GM23338 (cell line): Measurements from ENCODE around the gene OBSCN. TPM values are rescaled to one million over a fixed set of nuclear protein-coding genes. Genes with fewer than 3 reads are reported as not detected.

Source experiments
- ATAC-seq: fragments of 200-7000 bp; cut with Tn5 transposase; 3 replicates; pipeline ENCODE4 v1.9.1; 2020
- DNase-seq: peaks from one replicate; pipeline ENCODE4 v3.0.0-alpha.2; 2015; ENCODE audit warnings: low spot score
- H2AFZ ChIP-seq: fragments of 200-600 bp; sonication (generic); 2 replicates; pipeline ENCODE4 v1.8.0; 2016; ENCODE audit warnings: antibody characterized with exemption, mild to moderate bottlenecking, moderate library complexity
- H3F3A ChIP-seq: fragments of 200-600 bp; sonication (generic); replicated peaks from 2 replicates; pipeline ENCODE4 v1.8.0; 2017; ENCODE audit warnings: antibody characterized with exemption, mixed run types, low read depth
- H3K27ac ChIP-seq: fragments of 200-600 bp; sonication (generic); 2 replicates; pipeline ENCODE4 v1.6.1; 2016; ENCODE audit warnings: low read depth
- H3K27me3 ChIP-seq: fragments of 200-600 bp; sonication (generic); 2 replicates; pipeline ENCODE4 v1.8.0; 2016; ENCODE audit warnings: mild to moderate bottlenecking, mixed run types, moderate library complexity; ENCODE audit not compliant: insufficient read depth
- H3K36me3 ChIP-seq: fragments of 200-600 bp; sonication (generic); 2 replicates; pipeline ENCODE4 v1.8.0; 2016; ENCODE audit warnings: mild to moderate bottlenecking; ENCODE audit not compliant: insufficient read depth
- H3K4me1 ChIP-seq: fragments of 200-600 bp; sonication (generic); 2 replicates; pipeline ENCODE4 v1.8.0; 2016; ENCODE audit warnings: mild to moderate bottlenecking, moderate library complexity; ENCODE audit not compliant: insufficient read depth
- H3K4me2 ChIP-seq: fragments of 200-600 bp; sonication (generic); 2 replicates; pipeline ENCODE4 v1.7.1; 2017; ENCODE audit warnings: mixed run types
- H3K4me3 ChIP-seq: fragments of 200-600 bp; sonication (generic); 2 replicates; pipeline ENCODE4 v1.6.1; 2016; ENCODE audit warnings: mixed run types
- H3K79me2 ChIP-seq: fragments of 200-600 bp; sonication (generic); replicated peaks from 2 replicates; pipeline ENCODE4 v1.8.0; 2017; ENCODE audit warnings: mild to moderate bottlenecking; ENCODE audit not compliant: insufficient read depth
- H3K9me2 ChIP-seq: fragments of 200-600 bp; sonication (generic); 2 replicates; pipeline ENCODE4 v1.8.0; 2017; ENCODE audit not compliant: insufficient read depth
- H4K20me1 ChIP-seq: fragments of 200-600 bp; sonication (generic); replicated peaks from 2 replicates; pipeline ENCODE4 v1.8.0; 2017; ENCODE audit warnings: mild to moderate bottlenecking; ENCODE audit not compliant: insufficient read depth
- H3K27ac Mint-ChIP-seq: 2 replicates; pipeline ENCODE4 v1.8.0; 2020; ENCODE audit warnings: inconsistent platforms, mild to moderate bottlenecking, moderate library complexity, mixed read lengths
- H3K27me3 Mint-ChIP-seq: 3 replicates; pipeline ENCODE4 v1.8.0; 2022; ENCODE audit warnings: low read depth, mild to moderate bottlenecking, moderate library complexity, mixed read lengths, inconsistent platforms; ENCODE audit not compliant: insufficient read depth, poor library complexity
- H3K36me3 Mint-ChIP-seq: 3 replicates; pipeline ENCODE4 v1.8.0; 2021; ENCODE audit warnings: low read depth, mild to moderate bottlenecking, inconsistent platforms, moderate library complexity, mixed read lengths
- H3K4me1 Mint-ChIP-seq: 3 replicates; pipeline ENCODE4 v1.8.0; 2020; ENCODE audit warnings: mild to moderate bottlenecking, inconsistent platforms, mixed read lengths
- H3K4me3 Mint-ChIP-seq: 3 replicates; pipeline ENCODE4 v1.8.0; 2021; ENCODE audit warnings: moderate library complexity, mild to moderate bottlenecking, inconsistent platforms, mixed read lengths
- H3K9me3 Mint-ChIP-seq: 3 replicates; pipeline ENCODE4 v1.8.0; 2020; ENCODE audit warnings: moderate library complexity, mild to moderate bottlenecking, inconsistent platforms, mixed read lengths
- CREB1 ChIP-seq: fragments of 250-450 bp; sonication (Bioruptor Pico); IDR thresholded peaks from 2 replicates; pipeline ENCODE4 v1.5.0; 2020; ENCODE audit warnings: low read depth, mild to moderate bottlenecking, moderate library complexity
- ETS1 ChIP-seq: IDR thresholded peaks from 2 replicates; pipeline ENCODE4 v1.6.1; 2016; ENCODE audit warnings: antibody characterized with exemption
- EZH2 ChIP-seq: fragments of 200-600 bp; sonication (generic); IDR thresholded peaks from one replicate; pipeline ENCODE4 v1.8.0; 2017; ENCODE audit warnings: antibody characterized with exemption, mild to moderate bottlenecking, low read depth; ENCODE audit not compliant: unreplicated experiment
- EZH2phosphoT487 ChIP-seq: fragments of 200-600 bp; sonication (generic); IDR thresholded peaks from one replicate; pipeline ENCODE4 v1.8.1; 2018; ENCODE audit warnings: antibody characterized with exemption; ENCODE audit not compliant: unreplicated experiment
- NANOG ChIP-seq: IDR thresholded peaks from 2 replicates; pipeline ENCODE4 v1.6.1; 2016; ENCODE audit warnings: antibody characterized with exemption, borderline replicate concordance
- POLR2AphosphoS5 ChIP-seq: IDR thresholded peaks from 2 replicates; pipeline ENCODE4 v1.6.1; 2016; ENCODE audit warnings: antibody characterized with exemption, low read depth
- STAT1 ChIP-seq: IDR thresholded peaks from one replicate; pipeline ENCODE4 v1.6.1; 2016; ENCODE audit warnings: antibody characterized with exemption; ENCODE audit not compliant: unreplicated experiment
- ZNF114 ChIP-seq: fragments of 250-450 bp; sonication (Bioruptor Pico); IDR thresholded peaks from 2 replicates; pipeline ENCODE4 v1.5.0; 2020; ENCODE audit warnings: mild to moderate bottlenecking, moderate library complexity
- ZNF331 ChIP-seq: fragments of 250-450 bp; sonication (Bioruptor Pico); IDR thresholded peaks from 2 replicates; pipeline ENCODE4 v1.5.0; 2020; ENCODE audit warnings: low read depth, mild to moderate bottlenecking, moderate library complexity
- ZNF462 ChIP-seq: fragments of 250-450 bp; sonication (Bioruptor Pico); IDR thresholded peaks from 2 replicates; pipeline ENCODE4 v1.5.0; 2020; ENCODE audit warnings: mild to moderate bottlenecking, moderate library complexity
- polyA plus RNA-seq: library from polyadenylated mRNA; unstranded; fragments of >200 nt; fragmentation: Nextera tagmentation; extraction: Ambion mirVana; gene quantifications from 2 replicates; pipeline ENCODE4 v1.2.1, GENCODE V29; 2016
- total RNA-seq: library from RNA; depleted of rRNA; stranded (reverse); fragments of >200 nt; shearing (Covaris generic); gene quantifications from 2 replicates; pipeline ENCODE4 v1.2.3, GENCODE V29; 2014
- TF ChIP-seq, protein P1 (sequence below), 2 experiments: fragments of 200-600 bp in 1 of 2; sonication (generic) in 1 of 2; conservative IDR thresholded peaks; 2 replicates each; pipeline versions ENCODE4 v1.5.1 to v1.6.1; 2016 to 2017; ENCODE audit warnings: antibody characterized with exemption in 2 of 2, low read depth in 2 of 2, mild to moderate bottlenecking in 2 of 2, moderate library complexity in 1 of 2
- TF ChIP-seq, protein P2 (sequence below): IDR thresholded peaks from one replicate; pipeline ENCODE4 v1.6.1; 2018; ENCODE audit warnings: antibody characterized with exemption; ENCODE audit not compliant: unreplicated experiment

OBSCN gene
- total and polyA plus RNA-seq, 2 experiments from 2014 or later = 8.4 to 38.5 TPM

GRCh38 chr1:228279722-228280105, 71.9 kb downstream of the OBSCN start:
- no peaks in the 10 kb centered on the region for H3K9me2 ChIP-seq
- no peak overlapping the region for H3K4me3 Mint-ChIP-seq
- H3K27ac ChIP-seq = no peak overlapping the region
- H3K4me3 ChIP-seq = no peak overlapping the region
- no peaks in the 10 kb centered on the region for H3K36me3 ChIP-seq
- H3K27ac Mint-ChIP-seq = no peak overlapping the region
- TF ChIP-seq, protein P1, sequence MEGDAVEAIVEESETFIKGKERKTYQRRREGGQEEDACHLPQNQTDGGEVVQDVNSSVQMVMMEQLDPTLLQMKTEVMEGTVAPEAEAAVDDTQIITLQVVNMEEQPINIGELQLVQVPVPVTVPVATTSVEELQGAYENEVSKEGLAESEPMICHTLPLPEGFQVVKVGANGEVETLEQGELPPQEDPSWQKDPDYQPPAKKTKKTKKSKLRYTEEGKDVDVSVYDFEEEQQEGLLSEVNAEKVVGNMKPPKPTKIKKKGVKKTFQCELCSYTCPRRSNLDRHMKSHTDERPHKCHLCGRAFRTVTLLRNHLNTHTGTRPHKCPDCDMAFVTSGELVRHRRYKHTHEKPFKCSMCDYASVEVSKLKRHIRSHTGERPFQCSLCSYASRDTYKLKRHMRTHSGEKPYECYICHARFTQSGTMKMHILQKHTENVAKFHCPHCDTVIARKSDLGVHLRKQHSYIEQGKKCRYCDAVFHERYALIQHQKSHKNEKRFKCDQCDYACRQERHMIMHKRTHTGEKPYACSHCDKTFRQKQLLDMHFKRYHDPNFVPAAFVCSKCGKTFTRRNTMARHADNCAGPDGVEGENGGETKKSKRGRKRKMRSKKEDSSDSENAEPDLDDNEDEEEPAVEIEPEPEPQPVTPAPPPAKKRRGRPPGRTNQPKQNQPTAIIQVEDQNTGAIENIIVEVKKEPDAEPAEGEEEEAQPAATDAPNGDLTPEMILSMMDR (conservative IDR thresholded peaks at IDR 0.05; ENCODE audit: low read depth in 2 of 2) = no peak
- TF ChIP-seq EZH2phosphoT487 (no peak), NANOG (no peak), ZNF114 (no peak), STAT1 (no peak), CREB1 (CRISPR knock-in tag) (no peak), ETS1 (no peak), POLR2AphosphoS5 (no peak), ZNF331 (CRISPR knock-in tag) (no peak), ZNF462 (no peak), EZH2 (no peak)
- TF ChIP-seq, protein P2, sequence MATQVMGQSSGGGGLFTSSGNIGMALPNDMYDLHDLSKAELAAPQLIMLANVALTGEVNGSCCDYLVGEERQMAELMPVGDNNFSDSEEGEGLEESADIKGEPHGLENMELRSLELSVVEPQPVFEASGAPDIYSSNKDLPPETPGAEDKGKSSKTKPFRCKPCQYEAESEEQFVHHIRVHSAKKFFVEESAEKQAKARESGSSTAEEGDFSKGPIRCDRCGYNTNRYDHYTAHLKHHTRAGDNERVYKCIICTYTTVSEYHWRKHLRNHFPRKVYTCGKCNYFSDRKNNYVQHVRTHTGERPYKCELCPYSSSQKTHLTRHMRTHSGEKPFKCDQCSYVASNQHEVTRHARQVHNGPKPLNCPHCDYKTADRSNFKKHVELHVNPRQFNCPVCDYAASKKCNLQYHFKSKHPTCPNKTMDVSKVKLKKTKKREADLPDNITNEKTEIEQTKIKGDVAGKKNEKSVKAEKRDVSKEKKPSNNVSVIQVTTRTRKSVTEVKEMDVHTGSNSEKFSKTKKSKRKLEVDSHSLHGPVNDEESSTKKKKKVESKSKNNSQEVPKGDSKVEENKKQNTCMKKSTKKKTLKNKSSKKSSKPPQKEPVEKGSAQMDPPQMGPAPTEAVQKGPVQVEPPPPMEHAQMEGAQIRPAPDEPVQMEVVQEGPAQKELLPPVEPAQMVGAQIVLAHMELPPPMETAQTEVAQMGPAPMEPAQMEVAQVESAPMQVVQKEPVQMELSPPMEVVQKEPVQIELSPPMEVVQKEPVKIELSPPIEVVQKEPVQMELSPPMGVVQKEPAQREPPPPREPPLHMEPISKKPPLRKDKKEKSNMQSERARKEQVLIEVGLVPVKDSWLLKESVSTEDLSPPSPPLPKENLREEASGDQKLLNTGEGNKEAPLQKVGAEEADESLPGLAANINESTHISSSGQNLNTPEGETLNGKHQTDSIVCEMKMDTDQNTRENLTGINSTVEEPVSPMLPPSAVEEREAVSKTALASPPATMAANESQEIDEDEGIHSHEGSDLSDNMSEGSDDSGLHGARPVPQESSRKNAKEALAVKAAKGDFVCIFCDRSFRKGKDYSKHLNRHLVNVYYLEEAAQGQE = no peak
- peaks cover 9% of the 10 kb centered on the region; the same call in 1 of the 2 replicates for H3K27me3 ChIP-seq
- no peaks in the 10 kb centered on the region for H3K4me1 Mint-ChIP-seq
- H3K79me2 ChIP-seq = no peaks in the 10 kb centered on the region
- no peak overlapping the region for H3K4me2 ChIP-seq
- no peak overlapping the region for H2AFZ ChIP-seq
- H3K9me3 Mint-ChIP-seq = no peaks in the 10 kb centered on the region
- no peaks in the 10 kb centered on the region for H3K4me1 ChIP-seq
- peaks cover 9% of the 10 kb centered on the region for H3K27me3 Mint-ChIP-seq
- 0 out of 2 replicates have a peak, but pooled peaks cover 6% of the 10 kb centered on the region for H3F3A ChIP-seq
- peaks cover 13% of the 10 kb centered on the region; the same call in 2 of the 3 replicates for H3K36me3 Mint-ChIP-seq
- H4K20me1 ChIP-seq = no peaks in the 10 kb centered on the region
- DNase-seq (no peak), ATAC-seq (no peak)
